Naive thymus-derived CD4-positive, alpha-beta T cell (primary cell): ENCODE results near the gene PLXNA3. TPM values are rescaled to one million over a fixed set of nuclear protein-coding genes. Genes with fewer than 3 reads are reported as not detected.

Experiments
- ATAC-seq: fragments of 150-1000 bp; cut with Tn5 transposase; 2 replicates; pipeline ENCODE4 v1.10.0; 2021; ENCODE audit warnings: mild to moderate bottlenecking, moderate library complexity
- CTCF ChIA-PET: fragments of 350-600 bp; sonication (Branson Sonifier 250); formaldehyde crosslinking; loops from one replicate; lab custom pipeline; 2021; ENCODE audit warnings: antibody characterized with exemption; lab: Charles Lee
- POLR2A ChIA-PET: fragments of 350-600 bp; sonication (Branson Sonifier 250); formaldehyde crosslinking; loops from one replicate; lab custom pipeline; 2021; ENCODE audit warnings: antibody characterized with exemption, inconsistent platforms; lab: Charles Lee
- DNase-seq, 9 donors: peaks; one replicate each; pipeline versions ENCODE4 v3.0.0 to v3.0.0-alpha.2; 2020 to 2022; ENCODE audit warnings: mixed read lengths in 1 of 9
- H3K27ac ChIP-seq: one replicate; pipeline ENCODE4 v1.7.0; 2013; ENCODE audit warnings: mild to moderate bottlenecking, low read depth, low read length, moderate library complexity
- H3K27me3 ChIP-seq, 2 donors: one replicate each; pipeline ENCODE4 v1.7.0; 2013; ENCODE audit warnings: low read length in 2 of 2, mild to moderate bottlenecking in 2 of 2, moderate library complexity in 2 of 2; ENCODE audit not compliant: control insufficient read depth in 2 of 2, insufficient read depth in 2 of 2
- H3K36me3 ChIP-seq, 3 experiments: 1 replicate in 2 of 3; 2 replicates in 1 of 3; pipeline ENCODE4 v1.7.0; 2013; ENCODE audit warnings: low read length in 3 of 3, mild to moderate bottlenecking in 3 of 3, moderate library complexity in 1 of 3; ENCODE audit not compliant: insufficient read depth in 3 of 3, control insufficient read depth in 2 of 3
- H3K4me1 ChIP-seq, 2 donors: one replicate each; pipeline ENCODE4 v1.7.0; 2013; ENCODE audit warnings: low read length in 2 of 2, mild to moderate bottlenecking in 2 of 2, moderate library complexity in 1 of 2; ENCODE audit not compliant: control insufficient read depth in 2 of 2, insufficient read depth in 2 of 2
- H3K4me3 ChIP-seq: 2 replicates; pipeline ENCODE4 v1.7.0; 2013; ENCODE audit warnings: mild to moderate bottlenecking, low read length
- H3K9me3 ChIP-seq, 3 experiments: 1 replicate in 2 of 3; 2 replicates in 1 of 3; pipeline ENCODE4 v1.7.0; 2013; ENCODE audit warnings: low read length in 3 of 3; ENCODE audit not compliant: control insufficient read depth in 2 of 3
- H3K27ac Mint-ChIP-seq, 9 donors: one replicate each; pipeline ENCODE4 v1.8.0; 2020 to 2022; ENCODE audit warnings: mixed read lengths in 9 of 9, mild to moderate bottlenecking in 8 of 9, moderate library complexity in 5 of 9, inconsistent platforms in 2 of 9
- H3K27me3 Mint-ChIP-seq, 5 donors: one replicate each; pipeline ENCODE4 v1.8.0; 2021 to 2022; ENCODE audit warnings: mixed read lengths in 5 of 5, mild to moderate bottlenecking in 1 of 5
- H3K36me3 Mint-ChIP-seq, 5 donors: one replicate each; pipeline ENCODE4 v1.8.0; 2020 to 2022; ENCODE audit warnings: mixed read lengths in 5 of 5, mild to moderate bottlenecking in 3 of 5, inconsistent platforms in 1 of 5
- H3K4me1 Mint-ChIP-seq, 7 donors: one replicate each; pipeline ENCODE4 v1.8.0; 2020 to 2022; ENCODE audit warnings: mixed read lengths in 7 of 7, mild to moderate bottlenecking in 3 of 7, inconsistent platforms in 1 of 7
- H3K4me3 Mint-ChIP-seq, 10 donors: one replicate each; pipeline ENCODE4 v1.8.0; 2020 to 2022; ENCODE audit warnings: mild to moderate bottlenecking in 10 of 10, mixed read lengths in 10 of 10, moderate library complexity in 6 of 10, inconsistent platforms in 2 of 10
- H3K9me3 Mint-ChIP-seq, 11 donors: one replicate each; pipeline ENCODE4 v1.8.0; 2020 to 2022; ENCODE audit warnings: mixed read lengths in 11 of 11, mild to moderate bottlenecking in 4 of 11, inconsistent platforms in 1 of 11, moderate library complexity in 1 of 11
- intact Hi-C, 2 donors: fragments of 100-400 bp; cut with micrococcal nuclease; formaldehyde crosslinking; loops; one replicate each; pipeline ENCODE4 v1.15.1; 2023
- polyA plus RNA-seq, 2 donors: library from polyadenylated mRNA; unstranded; fragments of 300-500 nt; fragmentation: Illumina TruSeq; gene quantifications; one replicate each; pipeline ENCODE4 v1.2.3, GENCODE V29; 2021
- total RNA-seq, 6 experiments: library from RNA in 5 of 6; stranded (reverse) in 5 of 6; gene quantifications; 1 replicate in 5 of 6; 2 replicates in 1 of 6; pipeline ENCODE4 v1.2.3 and lab custom pipeline; 2021 to 2026

PLXNA3 gene
- 10 to 100 TPM; 32.9 to 45.7 (median 43.3) TPM for total RNA-seq
- 1 to 10 TPM in 1 of 2 donors, under 1 TPM in 1; 0.93 to 1.2 TPM for polyA plus RNA-seq
- total RNA-seq (lab: John Stamatoyannopoulos, UW) = 96.1 reads per million, percentile 84 among the genes with 10 or more reads in this experiment

- intact Hi-C loops = loop anchor here in 1 of 2 donors (1.0 to 2.0 kb wide), 3 partner anchors 21 to 46 kb away; partner anchors contain the start of genes GDI1 and LAGE3
- Histone ChIP-seq H3K27ac (peak within 1 kb of the TSS; percentile 70), H3K9me3 (no peaks in the 10 kb centered on the region), H3K4me1 (peaks cover 0 to 3% of the 10 kb centered on the region in 2 donors), H3K36me3 (peaks cover 0 to 11% (median 0%) of the 10 kb centered on the region in 3 experiments), H3K27me3 (no peaks in the 10 kb centered on the region), H3K4me3 (peak within 1 kb of the TSS; percentile 45)
- peak; percentile 40 to 74 (median 68) for DNase-seq
- Mint-ChIP-seq H3K9me3 (peaks cover 0 to 4% (median 0%) of the 10 kb centered on the region in 11 donors), H3K4me1 (peaks cover 4 to 16% (median 9%) of the 10 kb centered on the region in 7 donors), H3K4me3 (peak within 1 kb of the TSS; percentile 79 to 97 (median 94)), H3K27me3 (no peaks in the 10 kb centered on the region), H3K27ac (peak within 1 kb of the TSS; percentile 86 to 98 (median 94)), H3K36me3 (peaks cover 0 to 7% (median 0%) of the 10 kb centered on the region in 5 donors)
- peak; percentile 90 for ATAC-seq
- POLR2A ChIA-PET = interaction anchor here (0.7 to 6.2 kb wide), 11 partner anchors 19 to 69 kb away, joined by 3 to 31 read pairs (median 4); partner anchors contain the start of genes ATP6AP1, FAM3A, LAGE3 and RPL10
- CTCF ChIA-PET = no interaction called here
Measured at GRCh38 chrX:154458116-154458953, at the start of gene PLXNA3. Gene PLXNA3, plus strand, starts transcription at chrX:154458281. Its CDS starts 1,903 bp downstream, at chrX:154460184.

- ATAC-seq = no peak
- H3K36me3 ChIP-seq = no peaks in the 10 kb centered on the region
- H3K4me3 ChIP-seq = no peak overlapping the region
- no peaks in the 10 kb centered on the region for H3K27me3 Mint-ChIP-seq
- intact Hi-C loops = no loop called here
- peaks cover 9 to 22% (median 13%) of the 10 kb centered on the region in 7 donors for H3K4me1 Mint-ChIP-seq
- ChIA-PET POLR2A (interaction anchor here (1.0 to 5.2 kb wide), 3 partner anchors 9 to 81 kb away, joined by 4 to 77 read pairs (median 4); partner anchors contain the start of gene RPL10), CTCF (no interaction called here)
- H3K4me1 ChIP-seq = peaks cover 6 to 7% of the 10 kb centered on the region in 2 donors
- H3K4me3 Mint-ChIP-seq = peak overlapping the region in 8 of 10 donors; percentile 10 to 81 (median 60)
- no peaks in the 10 kb centered on the region for H3K9me3 ChIP-seq
- H3K27me3 ChIP-seq = no peaks in the 10 kb centered on the region
- H3K9me3 Mint-ChIP-seq = peaks cover 0 to 3% (median 0%) of the 10 kb centered on the region in 11 donors
- peak overlapping the region in 5 of 9 donors; percentile 19 to 75 (median 62) for H3K27ac Mint-ChIP-seq
- DNase-seq = no peak
- no peak overlapping the region for H3K27ac ChIP-seq
- H3K36me3 Mint-ChIP-seq = peaks cover 0 to 4% (median 0%) of the 10 kb centered on the region in 5 donors
Measured at GRCh38 chrX:154408659-154409221, 49.3 kb upstream of the PLXNA3 start.

DNA sequence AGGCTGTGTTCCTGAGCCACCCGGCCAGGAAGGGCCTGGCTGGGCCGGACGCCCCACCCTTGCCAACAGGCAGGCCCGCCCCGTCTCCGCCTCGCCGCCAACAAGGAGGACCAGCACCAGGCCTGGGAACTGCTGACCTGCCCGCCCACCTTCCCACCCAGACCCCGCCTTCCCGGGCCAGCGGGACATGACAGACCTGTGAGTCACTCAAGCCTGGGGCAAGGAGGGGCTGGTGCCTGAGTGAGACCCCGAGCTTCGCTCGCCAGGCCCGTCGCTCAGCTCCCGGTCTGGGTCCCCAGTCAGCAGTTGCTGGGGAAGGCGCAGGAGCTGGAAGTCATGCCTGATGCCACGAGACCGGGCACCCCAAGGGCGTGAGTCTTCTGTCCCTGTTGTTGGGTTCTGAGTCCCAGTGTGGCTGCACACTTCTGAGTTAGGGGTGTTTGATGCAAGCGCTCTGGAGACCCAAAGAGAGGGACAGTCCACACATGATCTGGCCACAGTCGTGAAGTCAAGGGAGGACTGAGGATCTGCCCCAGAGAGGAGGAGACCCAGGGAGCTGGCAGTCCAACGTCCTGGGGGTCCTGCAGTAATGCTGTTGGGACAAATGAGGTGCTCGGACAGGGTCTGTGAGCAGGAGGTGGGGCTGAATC is 48.7 kb upstream of the PLXNA3 start, which contains the start of gene DNASE1L1:
Gene DNASE1L1, minus strand, starts transcription at position 33 of the 650 bp plus-strand sequence. CDS start 3,686 bp downstream, outside the sequence.
- peaks cover 6 to 7% of the 10 kb centered on the region in 2 donors for H3K4me1 ChIP-seq
- POLR2A ChIA-PET = interaction anchor here (1.0 to 5.2 kb wide), 3 partner anchors 9 to 80 kb away, joined by 4 to 77 read pairs (median 4); partner anchors contain the start of gene RPL10
- H3K36me3 ChIP-seq = no peaks in the 10 kb centered on the region
- H3K9me3 ChIP-seq = no peaks in the 10 kb centered on the region
- DNase-seq (no peak), ATAC-seq (peak; percentile 67)
- H3K4me1 Mint-ChIP-seq = peaks cover 9 to 22% (median 12%) of the 10 kb centered on the region in 7 donors
- peaks cover 0 to 3% (median 0%) of the 10 kb centered on the region in 11 donors for H3K9me3 Mint-ChIP-seq
- no peak within 1 kb of the TSS for H3K4me3 ChIP-seq
- no peaks in the 10 kb centered on the region for H3K27me3 Mint-ChIP-seq
- peak within 1 kb of the TSS; percentile 14 for H3K27ac ChIP-seq
- H3K36me3 Mint-ChIP-seq = peaks cover 0 to 4% (median 0%) of the 10 kb centered on the region in 5 donors
- intact Hi-C loops = no loop called here
- H3K27me3 ChIP-seq = no peaks in the 10 kb centered on the region
- H3K4me3 Mint-ChIP-seq = peak within 1 kb of the TSS in 9 of 10 donors; percentile 10 to 81 (median 60)
- CTCF ChIA-PET = no interaction called here
- peak within 1 kb of the TSS in 7 of 9 donors; percentile 36 to 75 (median 62) for H3K27ac Mint-ChIP-seq

- no peaks in the 10 kb centered on the region for H3K27me3 Mint-ChIP-seq
- peak; percentile 58 for ATAC-seq
- Histone ChIP-seq H3K4me1 (peaks cover 6 to 7% of the 10 kb centered on the region in 2 donors), H3K4me3 (peak overlapping the region; percentile 67), H3K27me3 (no peaks in the 10 kb centered on the region), H3K9me3 (no peaks in the 10 kb centered on the region), H3K27ac (peak overlapping the region; percentile 79), H3K36me3 (no peaks in the 10 kb centered on the region)
- POLR2A ChIA-PET = interaction anchor here (0.6 to 5.2 kb wide), 18 partner anchors 12 to 706 kb away, joined by 3 to 77 read pairs (median 4); partner anchors contain the start of genes ATP6AP1, IKBKG, LAGE3 and PLXNA3
- H3K4me1 Mint-ChIP-seq = peaks cover 9 to 22% (median 15%) of the 10 kb centered on the region in 7 donors
- CTCF ChIA-PET = no interaction called here
- peaks cover 0 to 3% (median 0%) of the 10 kb centered on the region in 11 donors for H3K9me3 Mint-ChIP-seq
- H3K4me3 Mint-ChIP-seq = peak overlapping the region; percentile 71 to 90 (median 83)
- H3K36me3 Mint-ChIP-seq = peaks cover 0 to 6% (median 4%) of the 10 kb centered on the region in 5 donors
- intact Hi-C loops = loop anchor here (1.0 to 5.0 kb wide), 7 partner anchors 13 to 79 kb away; partner anchors contain the start of genes ATP6AP1 (in 2 of the 2), SLC10A3 (in 2 of the 2), LAGE3 (in 1 of the 2) and PLXNA3 (in 1 of the 2)
- peak in 6 of 9 donors; percentile 30 to 47 (median 33) for DNase-seq
- H3K27ac Mint-ChIP-seq = peak overlapping the region; percentile 44 to 93 (median 85)
Measured at GRCh38 chrX:154411981-154412340, 46.1 kb upstream of the PLXNA3 start.

DNA sequence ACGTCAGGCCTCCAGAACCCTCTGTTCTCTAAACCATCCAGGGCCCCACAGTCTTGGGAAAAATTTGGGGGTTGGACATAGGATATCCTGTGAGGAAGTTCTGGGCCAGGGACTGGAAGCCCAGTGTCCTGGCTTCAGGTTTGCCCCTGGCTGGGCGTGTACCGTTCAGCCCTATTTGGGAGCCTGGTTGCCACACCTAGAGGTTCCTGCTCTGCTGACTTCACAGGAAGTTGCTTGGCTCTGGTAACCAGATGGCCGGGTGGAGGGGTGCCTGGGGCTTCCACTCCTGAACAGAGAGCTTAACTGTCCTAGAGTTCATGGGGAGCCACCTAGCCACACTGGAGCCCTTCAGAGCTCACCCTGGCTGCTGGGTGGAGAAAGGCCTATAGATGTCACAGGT is 45.6 kb upstream of the PLXNA3 start:
- intact Hi-C loops = loop anchor here (1.0 to 5.0 kb wide), 5 partner anchors 16 to 78 kb away; partner anchors contain the start of genes ATP6AP1 (in 2 of the 2), LAGE3 (in 1 of the 2), PLXNA3 (in 1 of the 2) and SLC10A3 (in 1 of the 2)
- Mint-ChIP-seq H3K27me3 (no peaks in the 10 kb centered on the region), H3K9me3 (peaks cover 0 to 3% (median 0%) of the 10 kb centered on the region in 11 donors), H3K4me3 (peak overlapping the region; percentile 71 to 90 (median 83)), H3K27ac (peak overlapping the region; percentile 44 to 93 (median 85)), H3K4me1 (peaks cover 9 to 22% (median 16%) of the 10 kb centered on the region in 7 donors), H3K36me3 (peaks cover 0 to 6% (median 4%) of the 10 kb centered on the region in 5 donors)
- Histone ChIP-seq H3K4me3 (peak overlapping the region; percentile 67), H3K27me3 (no peaks in the 10 kb centered on the region), H3K36me3 (no peaks in the 10 kb centered on the region), H3K9me3 (no peaks in the 10 kb centered on the region), H3K27ac (peak overlapping the region; percentile 79), H3K4me1 (peaks cover 6 to 7% of the 10 kb centered on the region in 2 donors)
- DNase-seq (peak in 6 of 9 donors; percentile 22 to 37 (median 30)), ATAC-seq (peak; percentile 49)
- CTCF ChIA-PET = no interaction called here
- POLR2A ChIA-PET = interaction anchor here (0.6 to 5.2 kb wide), 16 partner anchors 13 to 707 kb away, joined by 3 to 77 read pairs (median 4); partner anchors contain the start of genes ATP6AP1, IKBKG, LAGE3 and RPL10
